ENCODE measurements around the gene BTBD9.

- TF ChIP-seq CTCF (IDR thresholded peaks at IDR 0.05) (no peak), POLR2A (IDR thresholded peaks at IDR 0.05) (no peak)
Observed at GRCh38 chr6:38434051-38434450, 205.7 kb downstream of the BTBD9 start.
